Stromal cell of bone marrow (primary cell): ENCODE measurements around the gene MBP.

ENCODE experiments used
- DNase-seq: peaks from one replicate; pipeline ENCODE4 v3.0.0-alpha.2; 2012; ENCODE audit warnings: low read depth

MBP gene

DNA sequence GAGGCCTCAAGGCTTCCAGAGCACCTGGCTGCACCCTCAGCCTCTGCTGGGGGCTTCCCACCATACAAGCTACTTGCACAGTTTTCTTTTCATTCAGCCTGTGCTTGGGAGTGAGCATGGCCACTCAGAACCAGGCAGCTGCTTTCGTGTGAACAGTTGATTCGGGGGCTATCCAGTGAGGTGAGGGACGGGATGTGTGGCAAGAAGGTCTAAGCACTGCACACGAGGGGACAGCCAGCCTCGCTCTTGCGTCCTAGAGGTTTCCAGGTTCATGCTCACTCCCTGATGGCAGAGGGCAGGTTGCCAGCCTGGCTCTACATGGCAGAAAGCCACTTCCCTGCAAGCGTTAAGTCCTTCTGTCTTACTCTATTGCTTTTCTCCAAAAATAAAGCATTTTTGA lies 146.2 kb downstream of the MBP start:
- DNase-seq: no peak

- DNase-seq: no peak
Measured at GRCh38 chr18:76985951-76986236, 146.7 kb downstream of the MBP start.

GRCh38 chr18:76985156-76985950 lies 147.2 kb downstream of the MBP start:
- DNase-seq: no peak

- DNase-seq: no peak
Measured at GRCh38 chr18:76984193-76985155, 148.1 kb downstream of the MBP start.

DNA sequence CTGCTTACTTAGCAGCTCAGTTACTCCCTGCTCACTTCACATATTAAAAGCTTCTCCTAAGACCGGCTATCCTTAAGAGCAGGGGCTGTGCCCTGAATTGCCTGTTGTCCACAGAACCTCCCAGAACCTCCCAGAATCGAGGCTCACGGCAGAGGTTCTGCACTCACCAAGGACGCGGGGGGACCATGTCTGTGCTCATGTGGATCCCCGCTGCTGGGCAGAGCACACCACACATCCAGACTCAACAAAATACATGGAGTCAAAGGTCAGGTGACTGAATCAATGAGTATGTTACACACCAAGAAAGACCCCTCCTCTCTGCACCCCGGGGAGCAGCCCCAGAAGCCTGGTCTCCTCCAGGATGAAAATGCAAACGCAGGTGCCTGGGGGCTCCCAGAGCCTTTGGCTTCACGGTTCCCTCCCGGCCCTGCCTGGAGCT lies 149.0 kb downstream of the MBP start:
- no peak for DNase-seq

- peak; percentile 21 for DNase-seq
Measured at GRCh38 chr18:76982841-76983583, 149.6 kb downstream of the MBP start.

DNA sequence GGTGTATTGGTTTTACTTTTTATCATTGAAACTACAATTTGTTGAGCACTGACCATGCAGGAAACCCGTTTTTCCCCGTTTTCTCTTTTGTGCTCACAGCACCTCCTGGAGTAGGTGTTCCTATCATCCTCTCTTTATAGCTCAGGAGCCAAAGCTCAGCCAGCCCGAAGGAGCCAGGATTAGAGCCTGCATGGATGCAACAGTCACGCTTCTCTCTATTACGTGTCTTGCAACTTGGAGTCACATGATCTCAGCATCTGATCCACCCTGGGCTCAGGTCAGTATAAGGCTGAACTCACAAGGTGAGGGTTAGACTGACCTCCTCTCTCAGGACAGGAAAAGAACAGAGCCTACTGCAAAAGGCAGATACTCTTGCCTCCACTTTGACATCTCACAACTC lies 150.5 kb downstream of the MBP start:
- no peak for DNase-seq

DNA sequence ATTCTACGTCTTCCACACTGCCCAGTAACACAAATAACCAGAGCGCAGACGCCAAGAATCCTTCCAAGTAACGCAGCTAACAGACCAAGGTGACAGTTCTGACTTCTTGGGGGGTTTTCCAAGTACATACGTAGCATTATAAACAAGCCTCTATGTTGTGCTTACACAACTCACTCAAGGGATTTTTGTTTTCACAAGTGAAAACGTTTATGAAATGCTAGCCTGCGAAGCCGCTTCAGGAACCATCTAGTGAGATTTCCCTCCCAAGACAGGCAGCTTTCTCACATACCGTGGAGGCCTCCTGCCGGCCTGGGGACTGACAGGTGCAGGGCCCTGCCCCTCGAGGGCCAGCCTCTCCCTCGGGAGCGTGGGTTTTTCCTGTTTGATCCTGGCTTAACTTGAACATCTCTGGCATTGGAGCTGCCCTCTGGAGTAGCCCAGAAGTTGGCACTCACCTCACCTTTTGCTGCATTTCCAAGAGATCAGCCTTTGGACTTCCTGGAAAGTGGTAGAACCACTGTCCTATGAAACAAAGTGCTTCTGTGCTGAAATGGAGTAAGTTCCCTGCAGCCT lies 151.1 kb downstream of the MBP start:
- no peak for DNase-seq

- DNase-seq: no peak
Measured at GRCh38 chr18:76980663-76981395, 151.8 kb downstream of the MBP start.

DNA sequence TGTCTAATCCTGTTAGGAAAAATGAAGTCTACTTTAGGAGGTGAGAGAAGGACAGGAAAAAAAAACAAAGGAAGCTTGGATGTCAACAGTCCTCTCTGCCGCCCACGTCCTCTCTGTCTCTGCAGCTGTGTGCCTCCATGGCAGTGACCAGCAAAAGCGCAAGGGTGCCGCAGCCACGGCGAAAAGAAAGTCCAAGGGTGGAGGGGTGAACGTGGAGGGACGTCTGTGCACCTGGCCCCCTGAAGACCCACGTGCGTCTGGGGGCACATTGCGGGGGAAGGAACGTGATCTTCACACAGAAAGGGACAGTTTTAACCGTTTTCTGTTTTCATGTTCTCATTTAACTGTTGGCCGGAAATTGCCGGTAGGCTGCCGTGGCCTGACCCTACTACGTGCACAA lies 152.7 kb downstream of the MBP start:
- DNase-seq: no peak

DNA sequence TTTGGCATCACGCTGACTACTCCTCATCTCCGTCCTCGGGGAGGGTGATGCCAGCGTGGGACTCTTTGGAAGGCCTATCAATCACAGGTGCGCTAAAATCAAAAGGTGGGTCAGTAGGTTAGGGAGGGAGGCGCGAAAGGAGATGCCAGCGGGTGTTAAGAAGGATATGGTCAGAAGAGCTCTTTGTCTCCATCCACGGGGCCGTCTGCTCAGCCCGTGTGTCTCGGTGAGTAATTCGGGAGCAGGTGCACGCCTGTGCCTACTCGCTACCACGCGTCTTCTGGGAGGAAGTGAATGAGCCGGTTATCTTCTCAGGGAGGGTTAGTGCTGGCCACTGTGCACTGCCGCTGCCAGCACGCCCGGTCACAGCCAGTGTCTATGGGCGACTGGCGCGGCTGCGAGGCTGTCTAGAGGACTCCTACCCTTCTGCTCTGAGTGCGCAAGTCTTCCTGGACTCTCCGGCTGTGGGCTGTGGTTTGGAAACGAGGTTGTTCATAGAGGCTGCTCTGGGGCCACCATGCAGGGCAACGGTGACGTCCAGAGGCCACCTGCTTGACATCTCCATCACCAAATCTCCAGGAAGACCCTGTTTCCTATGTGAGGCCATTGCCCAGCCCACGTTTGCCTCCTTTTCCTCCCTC lies 153.4 kb downstream of the MBP start:
- no peak for DNase-seq

DNA sequence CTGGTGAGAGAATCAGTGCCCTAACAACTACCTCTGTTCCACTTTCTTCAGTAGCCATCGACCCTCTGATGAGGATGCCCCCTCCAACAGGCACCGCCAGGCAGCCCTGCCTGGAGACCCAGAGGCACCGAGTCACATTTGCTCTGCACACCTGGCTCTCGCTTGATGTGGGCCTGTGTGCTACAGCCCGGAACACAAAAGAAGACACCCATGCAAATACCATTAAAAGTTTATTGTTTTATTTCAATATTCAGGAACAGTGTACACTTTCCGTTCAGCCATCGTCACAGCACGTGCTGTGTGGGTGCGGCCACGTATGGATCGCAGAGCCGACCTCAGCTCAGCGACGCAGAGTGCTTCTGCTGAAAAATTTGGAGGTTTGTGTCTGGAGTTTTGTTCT lies 154.0 kb downstream of the MBP start:
- no peak for DNase-seq

GRCh38 chr18:76977684-76978232 lies 154.8 kb downstream of the MBP start:
- DNase-seq: no peak

DNA sequence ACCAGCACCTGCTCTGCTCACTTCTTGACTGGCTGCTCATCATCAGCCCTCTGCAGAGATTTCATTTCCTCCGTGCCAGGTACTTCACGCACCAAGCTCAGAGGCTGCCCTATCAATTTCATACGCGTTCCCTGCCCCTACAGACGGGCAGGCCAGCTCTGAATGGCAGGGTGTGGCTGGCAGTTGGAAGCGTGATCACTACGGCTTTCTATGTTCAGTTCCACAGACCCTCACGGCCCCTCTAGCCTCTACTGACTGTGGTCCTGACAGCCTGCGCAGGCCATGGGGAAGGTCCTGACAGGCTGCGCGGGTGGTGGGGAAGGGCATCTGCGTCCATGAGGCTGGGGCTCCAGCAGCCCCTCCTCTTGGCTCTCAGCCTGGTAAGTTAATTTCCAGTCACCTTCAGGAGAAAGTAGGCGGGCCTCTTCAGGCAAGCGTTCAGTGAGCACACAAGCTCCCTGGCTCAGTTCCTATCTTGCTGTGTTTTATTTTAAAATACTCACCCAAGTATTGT lies 155.4 kb downstream of the MBP start:
- no peak for DNase-seq

DNA sequence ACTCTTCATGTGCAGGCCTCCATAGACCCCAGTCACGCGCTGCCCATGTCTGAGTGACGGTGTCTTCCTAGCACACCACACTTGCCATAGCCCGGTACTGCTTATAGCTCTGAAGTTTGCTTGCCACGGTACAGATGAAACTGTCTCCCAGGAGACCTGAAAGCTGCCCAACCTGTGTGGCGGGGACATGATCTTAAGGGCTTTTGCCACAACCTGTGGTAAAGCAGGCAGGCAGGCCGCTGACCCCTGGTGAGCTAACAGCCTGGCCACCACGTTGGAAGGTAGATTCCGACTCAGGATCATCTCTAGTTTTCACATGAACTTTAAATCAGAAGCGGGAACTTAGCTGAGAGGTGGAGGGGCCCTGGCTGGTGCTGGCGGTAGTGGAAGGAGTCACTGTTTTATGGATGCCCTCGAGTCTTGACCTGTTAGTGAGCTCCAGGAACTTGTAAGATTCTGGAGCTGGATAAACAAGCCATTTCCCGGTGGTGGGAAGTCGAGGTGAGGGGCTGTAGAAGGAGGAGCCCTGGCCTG lies 156.9 kb downstream of the MBP start:
- DNase-seq: no peak

DNA sequence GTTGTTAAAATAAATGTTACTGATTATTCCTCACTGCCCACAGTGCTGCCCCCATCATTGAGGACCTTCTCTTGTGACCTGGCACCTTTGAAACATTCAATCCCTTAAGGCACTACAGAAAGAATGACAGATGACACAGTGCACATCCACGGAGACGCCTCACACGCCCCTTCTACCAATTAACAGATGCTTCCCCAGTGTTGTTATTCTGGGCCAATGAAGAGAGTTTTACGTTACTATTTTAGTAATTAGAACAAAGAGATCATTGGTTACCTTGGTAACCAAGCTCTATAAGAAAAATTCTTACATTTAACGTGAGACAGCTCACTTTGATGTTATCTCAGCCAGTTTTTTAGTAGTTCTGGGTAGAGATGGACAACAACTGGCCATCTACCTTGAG lies 158.2 kb downstream of the MBP start:
- no peak for DNase-seq

DNA sequence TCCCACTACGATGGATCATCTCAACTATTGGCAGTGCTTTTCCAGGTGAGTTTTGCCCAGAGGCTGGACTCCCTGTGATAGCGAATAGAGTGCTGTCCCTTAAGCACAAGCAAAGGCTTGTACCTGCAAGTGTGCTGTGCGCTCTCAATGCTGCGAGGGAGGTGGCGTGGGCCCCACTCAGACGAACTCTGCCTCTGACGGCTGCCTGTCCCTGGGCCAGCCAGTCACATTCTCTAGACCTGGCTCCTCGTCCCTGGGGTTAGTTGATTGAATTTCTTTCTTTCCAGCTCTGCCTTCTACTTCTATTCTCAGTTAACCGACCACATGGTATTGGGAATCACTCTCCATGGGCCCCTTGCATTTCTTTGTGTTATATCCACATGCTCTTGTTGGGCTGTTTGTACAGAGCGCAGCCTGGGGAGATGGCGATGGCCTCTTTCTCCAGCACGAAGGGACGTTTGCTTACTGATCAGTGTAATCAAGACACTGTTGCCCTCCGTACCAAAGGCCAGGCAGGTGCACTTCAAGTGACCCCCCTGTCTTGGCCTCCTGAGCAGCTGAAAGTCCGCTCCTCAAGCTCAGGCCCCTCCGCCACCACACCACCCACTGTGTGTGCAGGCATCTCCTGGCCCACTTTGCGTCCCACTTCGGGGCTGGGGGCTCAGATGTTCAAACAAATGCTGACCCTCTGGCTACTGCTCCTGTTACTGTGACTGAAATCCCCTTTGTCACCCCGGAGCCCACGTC lies 158.9 kb downstream of the MBP start:
- DNase-seq: no peak

DNA sequence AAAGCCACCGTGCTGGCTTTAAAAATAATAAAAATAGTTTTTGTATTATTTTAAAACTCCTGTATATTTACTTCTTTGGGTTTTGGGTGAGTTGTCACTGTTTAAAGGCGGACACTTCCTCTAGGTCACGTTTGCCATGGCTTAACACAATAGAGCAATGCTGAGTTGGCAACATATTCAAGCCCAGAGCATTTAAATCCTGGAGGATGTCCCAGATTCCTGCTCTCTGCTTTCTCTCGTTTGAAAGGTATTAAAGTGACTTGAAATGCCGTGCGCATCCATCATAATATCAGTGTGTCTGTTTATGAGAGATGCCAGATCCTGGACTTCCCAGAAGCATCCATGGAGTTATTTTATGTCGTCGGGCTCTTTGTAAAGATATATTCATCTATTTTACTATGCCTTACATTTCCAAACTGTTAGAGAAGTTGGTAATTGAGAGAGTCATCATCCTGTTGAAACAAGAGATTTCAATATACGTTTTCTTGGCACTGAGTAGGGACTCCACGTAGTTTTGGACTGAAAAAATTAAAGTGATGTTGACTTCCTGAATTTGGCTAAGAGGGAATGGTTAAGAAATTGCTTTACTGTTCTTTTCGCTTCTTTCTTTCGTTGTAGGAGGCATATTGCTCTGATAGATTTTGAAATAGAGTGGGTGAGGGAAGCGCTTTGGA lies 159.6 kb downstream of the MBP start:
- DNase-seq: no peak

DNA sequence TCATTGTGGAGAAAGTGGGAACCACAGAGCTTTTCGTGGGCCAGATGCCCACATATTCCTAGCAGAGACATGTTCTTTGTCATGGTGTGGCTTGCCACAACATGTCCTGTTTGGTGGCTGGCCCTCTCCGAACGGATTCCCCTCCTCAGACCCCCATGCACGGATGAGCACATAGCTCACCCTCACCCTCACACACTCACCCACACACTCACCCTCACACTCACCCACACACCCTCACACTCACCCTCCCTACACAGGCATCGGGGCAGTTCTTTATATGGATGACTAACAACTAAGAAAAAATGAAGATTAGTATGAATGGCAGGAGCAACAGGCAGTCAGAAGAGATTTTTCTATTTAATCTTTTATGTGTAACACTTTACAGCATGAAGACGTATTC lies 160.3 kb downstream of the MBP start:
- DNase-seq: no peak
